Measurements from ENCODE around the gene PACS1.
"Not testable (repeated sequence)": the region's sequence is repeated elsewhere in the genome, so short reads cannot be mapped to it uniquely, and the experiment has no call there.

Gene PACS1

GRCh38 chr11:66259956-66260355, 189.9 kb downstream of the PACS1 start:
- DNase-seq (ENCODE audit: low spot score), result no peak

- no peak for DNase-seq (ENCODE audit: low spot score)
Observed at GRCh38 chr11:66261578-66261977, 191.5 kb downstream of the PACS1 start.

GRCh38 chr11:66262191-66262590, 192.1 kb downstream of the PACS1 start:
- no peak for DNase-seq (ENCODE audit: low spot score)

GRCh38 chr11:66262696-66263095, 192.6 kb downstream of the PACS1 start:
- DNase-seq (ENCODE audit: low spot score), result no peak

GRCh38 chr11:66263231-66263630, 193.2 kb downstream of the PACS1 start:
- DNase-seq (ENCODE audit: low spot score), result no peak

- no peak for DNase-seq (ENCODE audit: low spot score)
Observed at GRCh38 chr11:66263785-66264184, 193.7 kb downstream of the PACS1 start.

- DNase-seq (ENCODE audit: low spot score), result no peak
Observed at GRCh38 chr11:66264383-66264782, 194.3 kb downstream of the PACS1 start.

- DNase-seq (ENCODE audit: low spot score), result no peak
Observed at GRCh38 chr11:66264914-66265313, 194.8 kb downstream of the PACS1 start.

GRCh38 chr11:66265531-66266377, 195.7 kb downstream of the PACS1 start:
- no peak for DNase-seq (ENCODE audit: low spot score)

GRCh38 chr11:66266378-66267038, 196.4 kb downstream of the PACS1 start:
- DNase-seq (ENCODE audit: low spot score), result no peak

GRCh38 chr11:66267039-66267378, 196.9 kb downstream of the PACS1 start:
- DNase-seq (ENCODE audit: low spot score), result no peak

GRCh38 chr11:66267379-66268243, 197.5 kb downstream of the PACS1 start:
- DNase-seq (ENCODE audit: low spot score), result peak; percentile 94

GRCh38 chr11:66268244-66268951, 198.3 kb downstream of the PACS1 start, which contains the start of gene RAB1B:
Gene RAB1B, plus strand, starts transcription at chr11:66268639. Its CDS starts 41 bp downstream, at chr11:66268680.
- peak; percentile 99 for DNase-seq (ENCODE audit: low spot score)

GRCh38 chr11:66268952-66269905, 199.2 kb downstream of the PACS1 start:
- DNase-seq (ENCODE audit: low spot score), result no peak

- DNase-seq (ENCODE audit: low spot score), result no peak
Observed at GRCh38 chr11:66271816-66272215, 201.7 kb downstream of the PACS1 start.

- DNase-seq (ENCODE audit: low spot score), result no peak
Observed at GRCh38 chr11:66272596-66272995, 202.5 kb downstream of the PACS1 start.

- no peak for DNase-seq (ENCODE audit: low spot score)
Observed at GRCh38 chr11:66274219-66274618, 204.1 kb downstream of the PACS1 start.

- no peak for DNase-seq (ENCODE audit: low spot score)
Observed at GRCh38 chr11:66275396-66275795, 205.3 kb downstream of the PACS1 start.

- no peak for DNase-seq (ENCODE audit: low spot score)
Observed at GRCh38 chr11:66275984-66276612, 206.0 kb downstream of the PACS1 start.

GRCh38 chr11:66276619-66277018, 206.5 kb downstream of the PACS1 start:
- DNase-seq (ENCODE audit: low spot score), result not testable (repeated sequence)

All from Ammon's horn (tissue), 1 donor.